GM19324 (cell line): ENCODE measurements around the gene MAB21L4.

Experiments
- ATAC-seq: cut with Tn5 transposase; IDR thresholded peaks from one replicate; pipeline ENCODE4 v1.9.1; 2021; ENCODE audit warnings: mild to moderate bottlenecking, moderate library complexity; ENCODE audit not compliant: unreplicated experiment, low FRiP score

The MAB21L4 gene

DNA sequence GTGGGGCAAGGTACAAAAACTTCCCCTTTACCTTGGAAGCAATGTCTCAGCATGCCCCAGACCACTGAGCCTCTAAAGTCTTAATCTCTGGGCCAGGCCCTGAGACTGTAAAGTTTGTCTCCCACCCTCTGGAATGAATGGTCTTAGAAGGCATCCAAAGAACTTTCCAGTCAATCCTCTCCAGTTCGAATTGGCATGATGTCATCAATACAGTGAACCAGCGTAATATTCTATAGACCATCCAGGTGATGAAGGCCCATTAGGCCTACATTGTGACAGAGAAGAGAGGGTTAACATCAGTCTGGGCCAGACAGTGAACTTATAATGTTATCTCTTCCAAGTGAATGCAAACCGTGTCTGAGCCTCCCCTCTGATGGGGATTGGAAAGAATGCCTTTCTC is 11.2 kb downstream of the MAB21L4 start:
- no peak for ATAC-seq

GRCh38 chr2:240884221-240884620 is 11.7 kb downstream of the MAB21L4 start:
- ATAC-seq: no peak

- no peak for ATAC-seq
Observed at GRCh38 chr2:240881913-240882312, 14.0 kb downstream of the MAB21L4 start.

DNA sequence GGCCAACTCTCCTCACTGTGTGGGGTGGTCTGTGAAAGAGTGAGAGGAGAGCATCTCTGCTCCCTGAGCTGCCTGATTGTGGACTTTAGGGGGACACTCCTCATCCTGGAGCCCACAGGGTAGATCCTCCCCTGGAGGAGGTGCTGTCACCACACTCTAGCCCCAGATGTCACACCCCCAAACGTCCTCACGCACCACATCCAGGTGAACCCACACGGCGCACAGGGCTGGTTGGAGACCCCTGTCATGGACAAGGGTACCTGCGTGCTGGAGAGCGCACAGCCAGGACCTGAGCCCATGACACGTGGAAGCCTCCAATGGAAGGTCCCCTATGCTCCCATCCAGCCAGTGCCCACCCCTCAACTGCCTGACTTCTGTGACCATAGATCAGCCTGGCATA is 16.9 kb downstream of the MAB21L4 start:
- no peak for ATAC-seq

- ATAC-seq: no peak
Observed at GRCh38 chr2:240878341-240878936, 17.5 kb downstream of the MAB21L4 start.

DNA sequence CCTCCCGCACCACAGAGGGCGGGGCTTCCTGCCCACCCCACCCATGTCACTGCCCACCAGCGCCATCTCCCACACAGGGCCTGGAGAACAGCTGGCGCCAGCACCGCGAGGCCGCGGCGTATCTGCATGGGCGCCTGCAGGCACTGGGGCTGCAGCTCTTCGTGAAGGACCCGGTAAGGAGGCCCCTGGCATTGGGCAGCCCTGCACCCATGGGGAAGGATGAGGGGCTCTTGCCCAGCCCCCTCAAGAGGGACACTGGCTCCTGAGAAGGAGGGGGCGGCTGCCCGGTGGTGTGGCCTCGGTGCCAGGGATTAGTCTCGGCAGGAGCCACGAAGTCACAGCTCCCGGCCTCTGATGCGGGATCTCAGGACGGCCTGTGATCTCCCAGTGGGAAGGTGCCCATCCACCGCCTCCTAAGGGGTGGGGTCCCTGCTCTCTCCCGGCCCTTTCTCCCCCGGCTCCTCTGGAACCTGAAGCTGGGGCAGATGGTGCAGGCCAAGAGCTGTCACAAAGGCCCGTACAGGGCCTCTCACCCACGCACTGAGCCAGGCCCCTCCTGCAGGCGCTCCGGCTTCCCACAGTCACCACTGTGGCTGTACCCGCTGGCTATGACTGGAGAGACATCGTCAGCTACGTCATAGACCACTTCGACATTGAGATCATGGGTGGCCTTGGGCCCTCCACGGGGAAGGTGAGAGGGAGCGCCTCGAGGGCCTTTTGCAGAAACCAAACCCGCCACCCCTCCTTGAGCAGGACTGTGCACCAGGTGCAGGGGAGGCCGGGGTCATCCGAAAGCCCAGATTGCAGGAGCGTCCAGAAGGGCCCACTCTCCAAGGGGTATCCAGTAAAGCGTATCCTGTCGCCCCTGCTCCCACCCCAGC is 18.3 kb downstream of the MAB21L4 start:
- no peak for ATAC-seq

GRCh38 chr2:240876475-240877251 is 19.3 kb downstream of the MAB21L4 start:
- ATAC-seq: no peak

DNA sequence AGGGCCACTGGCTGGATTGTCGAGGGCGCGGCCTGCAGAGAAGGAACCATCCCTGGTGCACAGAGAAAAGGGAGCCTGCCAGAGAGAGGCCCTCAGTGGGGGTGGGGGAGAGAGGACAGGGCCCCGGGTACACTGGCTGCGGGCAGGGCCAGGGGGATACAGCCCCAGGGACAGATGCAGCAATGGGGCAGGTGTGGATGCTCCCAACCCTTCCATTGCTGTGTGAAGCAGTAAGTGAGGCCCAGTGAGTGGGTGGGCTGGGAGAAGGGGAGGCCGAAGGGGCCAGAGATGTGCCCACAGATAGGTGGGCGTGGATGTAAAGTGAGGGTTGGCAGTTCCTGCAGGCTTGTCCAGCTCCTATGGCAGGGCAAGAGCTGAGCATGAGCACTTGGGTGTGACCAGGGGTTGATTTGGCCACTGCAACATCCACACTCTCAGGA is 19.9 kb downstream of the MAB21L4 start:
- no peak for ATAC-seq

DNA sequence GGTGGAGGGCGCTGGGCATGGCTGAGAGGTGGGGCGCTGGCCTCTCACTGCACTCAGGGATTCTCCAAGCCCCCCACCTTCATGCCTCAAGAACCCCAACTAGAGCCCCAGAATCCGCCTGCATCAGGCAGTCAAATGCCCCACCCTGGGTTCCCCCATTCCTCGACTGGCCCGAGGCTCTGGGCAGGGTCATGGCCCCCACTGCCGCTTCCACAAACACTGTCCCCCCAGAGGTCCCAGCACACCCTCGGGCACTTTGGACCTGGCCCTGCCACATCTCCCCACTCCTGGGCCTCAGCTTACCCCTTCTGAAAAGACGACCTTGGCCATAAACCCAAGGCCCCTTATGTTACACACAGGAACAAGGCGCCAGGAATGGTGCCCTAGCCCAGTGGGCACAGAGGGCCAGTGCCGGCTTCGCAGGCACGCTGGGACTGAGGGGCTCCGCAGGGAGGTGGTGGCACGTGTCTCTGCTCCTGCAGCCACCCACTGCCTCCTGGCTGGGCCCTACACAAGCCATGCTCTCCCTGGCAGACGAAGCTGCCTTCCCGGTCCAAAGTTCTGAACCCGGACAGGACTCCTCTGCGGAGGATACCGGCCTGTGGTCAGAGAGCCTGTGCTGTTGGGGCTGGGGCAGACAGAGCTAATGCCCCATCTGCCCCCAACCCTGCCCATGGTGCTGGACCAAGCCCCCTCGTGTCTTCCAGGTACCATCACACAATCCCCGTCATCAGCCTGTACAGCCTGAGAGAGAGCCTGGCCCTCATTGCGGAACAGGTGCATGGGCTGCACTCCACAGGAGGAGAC is 20.5 kb downstream of the MAB21L4 start:
- ATAC-seq: no peak

DNA sequence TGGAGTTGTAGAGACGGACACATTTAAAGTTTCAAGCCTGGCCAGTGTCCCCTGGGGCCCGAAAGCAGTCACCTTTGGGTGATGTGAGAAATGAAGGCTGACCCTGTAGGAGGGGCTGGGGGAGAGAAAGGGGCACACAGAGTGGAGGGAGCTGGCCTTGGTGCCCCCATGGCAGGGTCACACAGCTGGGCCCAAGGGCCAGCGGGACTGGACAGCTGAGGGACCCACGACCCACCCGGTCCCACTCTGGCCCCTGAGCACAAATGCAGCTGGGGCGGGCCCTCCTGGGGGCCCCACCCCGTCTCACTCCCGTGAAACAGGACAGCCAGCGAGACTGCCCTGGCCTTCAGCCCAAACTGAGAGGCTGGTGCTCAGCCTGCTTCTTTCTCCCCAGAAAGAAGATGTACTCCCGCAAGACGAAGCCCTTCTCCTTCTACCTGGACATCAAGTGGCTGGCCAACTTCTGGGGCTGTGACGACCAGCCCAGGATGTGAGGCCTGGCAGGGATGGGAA is 21.2 kb downstream of the MAB21L4 start:
- no peak for ATAC-seq

- ATAC-seq: no peak
Observed at GRCh38 chr2:240873805-240874714, 21.9 kb downstream of the MAB21L4 start.

DNA sequence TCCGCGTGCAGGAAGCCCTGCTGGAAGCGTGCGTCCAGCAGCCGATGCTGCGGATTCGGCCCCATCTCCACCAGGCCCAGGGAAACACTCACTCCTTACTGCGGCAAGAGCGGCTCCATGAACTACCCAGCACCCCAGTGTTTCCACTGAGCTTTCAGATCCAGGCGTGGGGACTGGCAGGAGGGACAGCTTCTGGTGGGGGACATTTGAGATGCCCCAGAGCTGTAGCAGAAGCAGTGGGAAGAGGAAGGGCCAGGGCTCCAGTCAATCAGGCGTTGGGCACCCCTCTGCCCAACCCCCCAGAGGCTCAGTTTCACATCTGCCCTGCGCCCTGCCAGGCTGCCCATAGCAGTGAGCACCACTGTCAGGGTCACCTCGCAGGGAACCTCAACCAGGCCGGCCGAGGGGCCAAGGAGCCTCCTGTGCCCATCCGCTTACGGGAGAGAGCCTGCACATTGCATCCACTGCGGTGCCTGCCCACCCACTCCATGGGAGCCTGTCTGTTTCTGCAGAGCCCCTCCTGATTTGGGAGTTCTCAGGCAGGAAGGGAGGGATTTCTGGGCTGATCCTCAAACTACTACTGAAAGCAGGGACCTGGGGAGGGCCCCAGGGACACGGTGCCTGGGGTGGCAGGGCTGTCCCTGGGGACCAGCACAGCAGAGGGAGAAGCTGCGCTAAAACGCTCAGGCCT is 22.7 kb downstream of the MAB21L4 start:
- ATAC-seq: no peak

- no peak for ATAC-seq
Observed at GRCh38 chr2:240872317-240873097, 23.4 kb downstream of the MAB21L4 start.

- ATAC-seq: no peak
Observed at GRCh38 chr2:240871071-240871958, 24.6 kb downstream of the MAB21L4 start.

DNA sequence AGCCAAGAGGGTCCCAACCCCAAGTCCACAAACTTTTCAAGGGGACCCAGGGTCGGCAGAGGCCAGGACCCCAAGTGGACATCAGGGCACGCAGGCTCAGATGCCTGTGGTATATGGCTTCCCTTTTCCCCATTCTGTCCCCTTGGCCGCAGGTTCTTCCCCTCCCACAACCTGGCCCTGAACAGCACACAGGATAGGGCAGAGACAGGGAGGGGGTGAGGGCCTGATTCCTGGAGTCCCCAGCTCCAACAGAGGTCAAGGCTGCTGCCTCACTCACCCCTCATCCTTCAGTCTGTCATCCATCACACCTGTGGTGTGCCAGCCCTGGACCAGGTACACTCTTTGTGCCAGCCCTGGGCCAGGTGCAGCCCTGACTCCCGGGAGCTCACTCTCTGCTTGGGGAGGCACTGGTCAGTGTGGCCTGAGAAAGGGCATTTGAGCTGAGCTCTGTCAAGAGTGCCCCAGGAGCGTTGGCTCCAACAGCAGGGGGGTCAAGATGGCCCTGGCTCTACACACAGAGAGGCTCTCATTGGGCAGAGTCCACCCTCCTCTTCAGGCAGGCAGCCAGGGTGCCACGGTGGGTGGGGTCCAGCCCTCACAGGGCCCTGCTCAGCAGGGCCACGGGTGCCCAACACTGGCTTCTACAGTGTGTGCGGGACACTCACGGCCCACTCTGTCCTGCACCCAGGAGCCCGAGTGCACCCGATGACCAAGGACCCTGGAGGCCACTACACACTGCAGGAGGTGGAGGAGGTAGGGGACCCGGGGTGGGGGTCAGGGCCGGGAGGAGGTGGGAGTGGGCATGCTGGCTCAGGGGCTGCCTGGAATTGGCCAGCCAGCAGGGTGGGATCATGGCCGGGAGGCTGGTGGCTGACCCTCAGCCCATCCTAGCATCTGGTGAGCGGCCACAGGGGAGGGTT is 25.7 kb downstream of the MAB21L4 start:
- no peak for ATAC-seq
